ENCODE measurements around the gene OXSR1. TPM values are rescaled to one million over a fixed set of nuclear protein-coding genes. Genes with fewer than 3 reads are reported as not detected.

The OXSR1 gene
- total and polyA plus RNA-seq, 10 of the 15 experiments (the other 5 are each of a cell fraction or from before 2014, with no cell fraction given), result 12.4 to 54.6 (median 35.7) TPM

GRCh38 chr3:38136777-38137614 lies 28.3 kb upstream of the OXSR1 start, which contains the start of gene ACAA1 (continued):
- TF ChIP-seq, protein P1, sequence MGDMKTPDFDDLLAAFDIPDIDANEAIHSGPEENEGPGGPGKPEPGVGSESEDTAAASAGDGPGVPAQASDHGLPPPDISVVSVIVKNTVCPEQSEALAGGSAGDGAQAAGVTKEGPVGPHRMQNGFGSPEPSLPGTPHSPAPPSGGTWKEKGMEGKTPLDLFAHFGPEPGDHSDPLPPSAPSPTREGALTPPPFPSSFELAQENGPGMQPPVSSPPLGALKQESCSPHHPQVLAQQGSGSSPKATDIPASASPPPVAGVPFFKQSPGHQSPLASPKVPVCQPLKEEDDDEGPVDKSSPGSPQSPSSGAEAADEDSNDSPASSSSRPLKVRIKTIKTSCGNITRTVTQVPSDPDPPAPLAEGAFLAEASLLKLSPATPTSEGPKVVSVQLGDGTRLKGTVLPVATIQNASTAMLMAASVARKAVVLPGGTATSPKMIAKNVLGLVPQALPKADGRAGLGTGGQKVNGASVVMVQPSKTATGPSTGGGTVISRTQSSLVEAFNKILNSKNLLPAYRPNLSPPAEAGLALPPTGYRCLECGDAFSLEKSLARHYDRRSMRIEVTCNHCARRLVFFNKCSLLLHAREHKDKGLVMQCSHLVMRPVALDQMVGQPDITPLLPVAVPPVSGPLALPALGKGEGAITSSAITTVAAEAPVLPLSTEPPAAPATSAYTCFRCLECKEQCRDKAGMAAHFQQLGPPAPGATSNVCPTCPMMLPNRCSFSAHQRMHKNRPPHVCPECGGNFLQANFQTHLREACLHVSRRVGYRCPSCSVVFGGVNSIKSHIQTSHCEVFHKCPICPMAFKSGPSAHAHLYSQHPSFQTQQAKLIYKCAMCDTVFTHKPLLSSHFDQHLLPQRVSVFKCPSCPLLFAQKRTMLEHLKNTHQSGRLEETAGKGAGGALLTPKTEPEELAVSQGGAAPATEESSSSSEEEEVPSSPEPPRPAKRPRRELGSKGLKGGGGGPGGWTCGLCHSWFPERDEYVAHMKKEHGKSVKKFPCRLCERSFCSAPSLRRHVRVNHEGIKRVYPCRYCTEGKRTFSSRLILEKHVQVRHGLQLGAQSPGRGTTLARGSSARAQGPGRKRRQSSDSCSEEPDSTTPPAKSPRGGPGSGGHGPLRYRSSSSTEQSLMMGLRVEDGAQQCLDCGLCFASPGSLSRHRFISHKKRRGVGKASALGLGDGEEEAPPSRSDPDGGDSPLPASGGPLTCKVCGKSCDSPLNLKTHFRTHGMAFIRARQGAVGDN (IDR thresholded peaks at IDR 0.05), result 0 out of 2 replicates have a peak, but pooled peaks have one; percentile 41
- TF ChIP-seq CBFB (IDR thresholded peaks at IDR 0.05; ENCODE audit: low read depth) (peak; percentile 71; the same call in 1 of the 2 replicates), NRF1 (conservative IDR thresholded peaks at IDR 0.05; ENCODE audit: low read depth, low read length) (peak; percentile 45; the same call in 1 of the 2 replicates)

- Histone ChIP-seq H3K4me2 (ENCODE audit: control insufficient read depth, insufficient read depth) (peak overlapping the region; percentile 100), H3K36me3 (ENCODE audit: control insufficient read depth in 2 of 2, insufficient read depth in 2 of 2, low read length in 1 of 2) (peaks cover 0 to 21% of the 10 kb centered on the region in 2 experiments; a peak in 2 of 4 replicates), H4K20me1 (ENCODE audit: control insufficient read depth, insufficient read depth) (no peaks in the 10 kb centered on the region), H3K9ac (ENCODE audit: control insufficient read depth, insufficient read depth, low read length) (peak overlapping the region; percentile 94), H3K9me3 (replicated peaks; ENCODE audit: control insufficient read depth, insufficient read depth, low read length) (no peaks in the 10 kb centered on the region; the same call in 2 of the 3 replicates), H3K79me2 (ENCODE audit: control insufficient read depth, insufficient read depth, low read length) (peaks cover 66% of the 10 kb centered on the region), H3K4me3 (peak overlapping the region; percentile 98), H3K27me3 (replicated peaks in 1 of 2; ENCODE audit: control insufficient read depth in 2 of 2, insufficient read depth in 2 of 2, low read length in 1 of 2) (no peaks in the 10 kb centered on the region), H3K4me1 (ENCODE audit: control insufficient read depth, insufficient read depth, low read length) (peaks cover 25% of the 10 kb centered on the region), H2AFZ (ENCODE audit: control insufficient read depth, low read depth, low read length) (peak overlapping the region; percentile 72), H3K27ac (ENCODE audit: control insufficient read depth, insufficient read depth) (peak overlapping the region; percentile 99)
- TSS peak; percentile 77 for BruUV-seq (replicated peaks)
- 2% methylated on average over 19 of the region's 22 CpGs for WGBS (ENCODE audit: insufficient coverage, insufficient replicate concordance, low lambda C conversion rate, missing lambda C conversion rate)
- intact Hi-C loops (cut with micrococcal nuclease; ENCODE audit: unreplicated experiment) (loop anchor here (1.0 to 5.0 kb wide), 2 partner anchors 28 to 75 kb away; partner anchors contain the start of gene OXSR1), in situ Hi-C loops (cut with MboI) (no loop called here)
- ChIA-PET SMC1A (ENCODE audit: uncharacterized antibody, unreplicated experiment) (interaction anchor here (0.8 to 8.2 kb wide), 14 partner anchors 17 to 333 kb away, joined by 3 to 92 read pairs (median 3); partner anchors contain the start of genes OXSR1 and XYLB), POLR2A (interaction anchor here (1.0 to 8.8 kb wide), 17 partner anchors 10 to 363 kb away, joined by 3 to 146 read pairs (median 5); partner anchors contain the start of genes OXSR1 and XYLB), RAD21 (ENCODE audit: unreplicated experiment) (interaction anchor here (0.6 to 5.0 kb wide), 10 partner anchors 20 to 209 kb away, joined by 3 to 62 read pairs (median 4); partner anchors contain the start of genes OXSR1, SLC22A14 and XYLB), CTCF (interaction anchor here (0.8 to 8.2 kb wide), 5 partner anchors 21 to 102 kb away, joined by 3 to 74 read pairs (median 4); partner anchors contain the start of gene OXSR1)
- no peak for DNase-seq (ENCODE audit: low read depth, low spot score)
- ATAC-seq, result peak; percentile 42
- no peak for FAIRE-seq
- TF ChIP-seq POLR2AphosphoS5 (IDR thresholded peaks at IDR 0.05; ENCODE audit: low read length), result peak; percentile 33; the same call in 1 of the 2 replicates
- TF ChIP-seq RAD51 (IDR thresholded peaks at IDR 0.05), result peak; percentile 62; the same call in 1 of the 2 replicates
- TF ChIP-seq NFXL1 (IDR thresholded peaks at IDR 0.05; ENCODE audit: borderline replicate concordance), result no peak
- TF ChIP-seq MAX (IDR thresholded peaks at IDR 0.05; ENCODE audit: low read depth, low read length), result peak; percentile 41; the same call in 1 of the 2 replicates
- no peak for TF ChIP-seq SREBF1 (IDR thresholded peaks at IDR 0.05; ENCODE audit: low read length)
- 0 out of 2 replicates have a peak, but pooled peaks have one; percentile 16 for TF ChIP-seq ZNF384 (IDR thresholded peaks at IDR 0.05; ENCODE audit: borderline replicate concordance, low read depth, low read length)
- no peak for TF ChIP-seq YBX1 (IDR thresholded peaks at IDR 0.05)
- TF ChIP-seq USF2 (IDR thresholded peaks at IDR 0.05; ENCODE audit: borderline replicate concordance, low read depth, low read length), result peak; percentile 19; the same call in 1 of the 2 replicates
- no peak for TF ChIP-seq ZNF207 (IDR thresholded peaks at IDR 0.05; ENCODE audit: borderline replicate concordance)
Measured at GRCh38 chr3:38137615-38138348, 27.6 kb upstream of the OXSR1 start.

Measured in GM12878 (cell line).